GM12872 (cell line): ENCODE data around the gene SFR1.

ENCODE experiments used
- TF ChIP-seq, protein P1 (sequence below): IDR thresholded peaks from 3 replicates; pipeline ENCODE4 v1.5.1; 2011; ENCODE audit warnings: low read depth, mild to moderate bottlenecking, low read length, moderate library complexity; ENCODE audit not compliant: insufficient read depth

The SFR1 gene

DNA sequence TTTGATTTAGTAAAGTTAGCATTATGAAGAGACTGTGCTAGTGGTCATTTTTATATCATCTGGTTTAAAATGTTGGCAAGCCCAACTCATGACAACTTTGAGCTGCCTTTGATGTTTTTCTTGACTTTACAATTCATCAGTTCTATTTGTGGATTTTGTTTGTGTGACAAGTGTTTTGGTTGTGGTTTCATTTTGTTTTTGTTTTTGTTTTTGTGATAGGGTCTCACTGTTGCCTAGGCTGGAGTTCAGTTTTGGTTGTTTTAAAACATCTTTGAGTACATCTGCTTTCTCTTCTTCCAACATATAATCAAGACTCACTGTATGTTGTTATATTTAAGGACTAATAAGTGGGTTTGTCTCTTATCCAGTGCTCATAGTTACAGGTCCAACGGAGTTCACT is 17.6 kb upstream of the SFR1 start:
- TF ChIP-seq, protein P1, sequence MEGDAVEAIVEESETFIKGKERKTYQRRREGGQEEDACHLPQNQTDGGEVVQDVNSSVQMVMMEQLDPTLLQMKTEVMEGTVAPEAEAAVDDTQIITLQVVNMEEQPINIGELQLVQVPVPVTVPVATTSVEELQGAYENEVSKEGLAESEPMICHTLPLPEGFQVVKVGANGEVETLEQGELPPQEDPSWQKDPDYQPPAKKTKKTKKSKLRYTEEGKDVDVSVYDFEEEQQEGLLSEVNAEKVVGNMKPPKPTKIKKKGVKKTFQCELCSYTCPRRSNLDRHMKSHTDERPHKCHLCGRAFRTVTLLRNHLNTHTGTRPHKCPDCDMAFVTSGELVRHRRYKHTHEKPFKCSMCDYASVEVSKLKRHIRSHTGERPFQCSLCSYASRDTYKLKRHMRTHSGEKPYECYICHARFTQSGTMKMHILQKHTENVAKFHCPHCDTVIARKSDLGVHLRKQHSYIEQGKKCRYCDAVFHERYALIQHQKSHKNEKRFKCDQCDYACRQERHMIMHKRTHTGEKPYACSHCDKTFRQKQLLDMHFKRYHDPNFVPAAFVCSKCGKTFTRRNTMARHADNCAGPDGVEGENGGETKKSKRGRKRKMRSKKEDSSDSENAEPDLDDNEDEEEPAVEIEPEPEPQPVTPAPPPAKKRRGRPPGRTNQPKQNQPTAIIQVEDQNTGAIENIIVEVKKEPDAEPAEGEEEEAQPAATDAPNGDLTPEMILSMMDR, result no peak

DNA sequence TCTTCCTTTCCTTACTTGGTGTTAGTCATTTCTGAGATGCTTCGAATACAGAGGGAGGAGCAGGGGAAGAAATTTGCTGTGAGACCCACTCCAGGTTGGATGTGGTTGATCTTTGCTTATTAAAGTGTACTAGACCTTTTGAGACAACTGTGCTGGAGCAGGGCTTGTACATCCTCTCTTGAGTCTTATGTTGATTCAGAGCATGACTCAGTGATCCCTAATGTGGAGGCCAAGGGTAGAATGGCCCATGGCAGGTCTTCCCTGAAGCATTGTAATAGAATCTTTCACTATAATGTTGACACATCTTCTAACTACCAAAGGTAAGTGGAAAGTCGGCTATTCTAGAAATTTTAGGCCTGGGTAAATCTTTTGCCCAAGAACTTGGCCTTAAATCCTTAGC is 17.0 kb upstream of the SFR1 start:
- TF ChIP-seq, protein P1, result no peak

DNA sequence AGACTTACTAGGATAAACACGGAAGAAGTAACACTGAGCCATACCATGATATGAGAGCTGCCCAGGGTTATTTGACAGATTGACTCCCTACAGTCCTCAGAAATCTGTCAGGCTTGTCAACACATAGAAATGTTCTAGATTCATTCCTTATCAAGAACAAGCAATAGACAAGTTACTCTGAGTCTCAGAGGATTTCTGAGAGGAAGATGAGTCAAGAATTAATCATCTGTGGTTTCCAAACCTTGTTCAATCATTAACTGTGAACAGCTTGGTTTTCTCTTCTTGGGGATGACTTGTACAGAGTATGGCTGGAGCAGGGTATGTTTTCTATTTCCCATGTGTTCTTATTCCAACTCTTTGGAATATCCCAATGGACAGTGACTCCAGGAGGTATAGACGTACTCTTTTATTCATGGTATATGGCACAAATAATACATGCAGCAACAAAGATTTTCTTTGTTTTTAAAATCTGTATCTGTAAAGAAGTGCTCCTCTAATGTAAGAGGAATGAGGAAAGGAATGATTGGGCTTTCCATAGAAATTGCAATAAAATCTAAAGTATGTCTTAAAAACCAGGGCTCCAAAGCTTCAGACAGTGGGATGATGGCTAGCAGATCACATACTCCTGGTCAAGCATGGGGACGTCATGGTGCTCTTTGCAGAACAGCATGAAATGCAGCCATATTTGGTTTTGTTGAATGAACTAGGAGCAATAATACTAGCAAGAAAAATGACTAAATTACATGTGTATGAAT is 11.9 kb upstream of the SFR1 start:
- TF ChIP-seq, protein P1, result no peak

DNA sequence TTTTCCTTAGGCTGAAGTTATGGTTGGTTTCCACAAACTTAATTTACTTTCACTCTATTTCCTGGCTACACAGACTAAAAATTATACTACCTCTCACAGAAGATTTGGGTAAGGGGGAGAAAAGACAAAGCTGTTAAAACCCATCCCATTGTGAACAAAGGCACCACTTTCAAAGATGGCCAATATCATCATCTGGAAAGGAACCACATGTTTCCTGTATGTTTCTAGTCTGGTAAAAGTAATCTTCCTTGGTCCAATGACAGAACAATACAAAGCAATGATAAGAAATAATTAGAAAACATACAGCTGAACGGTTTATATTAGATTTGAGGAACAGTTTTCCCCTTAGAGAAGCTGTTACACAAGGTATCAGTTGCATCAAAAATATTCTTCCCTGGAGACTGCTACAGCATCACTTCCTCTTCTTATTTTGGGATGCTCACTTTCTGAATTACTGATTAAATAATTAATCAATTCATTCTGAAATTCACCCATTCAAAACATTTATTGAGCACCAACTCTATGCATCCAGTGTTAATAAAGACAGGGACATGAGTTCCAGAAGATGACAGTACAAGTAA is 8.5 kb upstream of the SFR1 start:
- TF ChIP-seq, protein P1, result no peak

DNA sequence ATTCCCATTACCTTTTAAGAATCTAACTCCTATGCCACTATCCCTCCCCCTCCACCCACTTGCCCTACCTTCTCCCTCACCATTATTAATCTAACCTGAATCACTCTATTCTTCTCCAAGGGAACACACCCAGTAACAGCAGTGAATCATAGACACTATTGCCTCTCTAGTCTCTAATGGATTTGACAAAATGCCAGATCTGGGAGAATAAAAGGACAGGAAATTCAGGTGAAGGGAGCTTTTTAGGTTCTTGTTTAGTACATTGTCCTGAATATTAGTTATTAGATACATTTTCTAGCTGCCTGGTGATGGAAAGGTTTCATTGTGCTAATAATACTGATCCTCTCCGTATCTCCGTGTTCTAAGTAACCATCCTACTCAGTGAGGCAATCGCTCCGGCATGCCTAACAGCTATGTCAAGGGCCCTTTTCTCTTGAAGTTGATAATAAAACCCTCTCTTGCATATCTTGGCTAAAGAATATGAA is 4.1 kb upstream of the SFR1 start:
- TF ChIP-seq, protein P1, result no peak

DNA sequence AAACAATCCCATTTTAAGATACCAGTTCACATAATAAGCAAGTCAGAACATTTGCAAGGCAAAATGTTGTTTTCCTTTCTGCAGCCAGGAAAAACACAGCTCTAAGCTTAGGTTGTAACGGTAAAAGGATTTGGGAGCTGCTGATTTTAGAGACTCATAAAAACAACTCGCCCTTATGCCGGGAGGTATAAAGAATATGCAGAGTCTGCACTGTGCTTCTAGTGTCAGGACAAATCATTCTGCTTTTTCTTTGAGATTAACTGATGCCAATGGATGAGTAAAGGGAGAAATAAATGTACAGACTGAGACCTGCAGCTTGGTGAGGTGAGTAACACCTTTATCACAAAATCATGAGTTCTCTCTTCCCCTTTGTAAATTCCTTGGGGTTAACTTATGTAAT is 2.0 kb upstream of the SFR1 start:
- TF ChIP-seq, protein P1, result no peak

DNA sequence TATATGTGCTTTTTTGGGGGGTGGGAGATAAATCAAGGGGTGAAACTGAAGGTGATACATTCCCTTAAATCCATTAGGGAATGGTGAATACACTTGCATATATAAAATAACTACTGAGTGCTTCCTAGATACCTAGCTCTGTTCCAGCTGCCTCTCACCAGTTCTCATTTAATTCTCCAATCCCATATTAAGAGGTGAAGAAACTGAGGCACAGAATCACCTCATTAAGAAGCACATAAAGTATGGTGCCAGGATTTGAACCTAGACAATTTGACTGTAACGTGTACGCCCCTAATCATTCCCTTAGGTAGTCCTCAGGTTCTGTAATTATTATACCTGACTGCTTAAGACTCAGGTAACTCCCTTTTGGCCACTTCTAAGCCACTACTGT is 1.5 kb upstream of the SFR1 start:
- TF ChIP-seq, protein P1, result no peak
